Parathyroid adenoma (tissue), 2 donors: Measurements from ENCODE around the gene CMTM3.

Source experiments
- H2AFZ ChIP-seq: fragments of 300-600 bp; sonication (generic); one replicate; pipeline ENCODE4 v1.7.0; 2017; ENCODE audit warnings: antibody characterized with exemption, mild to moderate bottlenecking
- H3K27ac ChIP-seq: fragments of 300-600 bp; sonication (generic); one replicate; pipeline ENCODE4 v1.7.0; 2017
- H3K27me3 ChIP-seq: fragments of 300-600 bp; sonication (generic); one replicate; pipeline ENCODE4 v1.7.0; 2017; ENCODE audit warnings: low read length; ENCODE audit not compliant: control insufficient read depth, insufficient read depth
- H3K36me3 ChIP-seq: fragments of 300-600 bp; sonication (generic); one replicate; pipeline ENCODE4 v1.7.0; 2017; ENCODE audit warnings: low read length; ENCODE audit not compliant: control insufficient read depth, insufficient read depth
- H3K4me1 ChIP-seq: fragments of 300-600 bp; sonication (generic); one replicate; pipeline ENCODE4 v1.7.0; 2017; ENCODE audit warnings: control low read depth
- H3K4me2 ChIP-seq: fragments of 300-600 bp; sonication (generic); one replicate; pipeline ENCODE4 v1.7.0; 2017; ENCODE audit warnings: low read length
- H3K4me3 ChIP-seq: fragments of 300-600 bp; sonication (generic); one replicate; pipeline ENCODE4 v1.7.0; 2017; ENCODE audit warnings: low read depth, low read length
- H3K79me2 ChIP-seq: fragments of 300-600 bp; sonication (generic); one replicate; pipeline ENCODE4 v1.7.0; 2017; ENCODE audit warnings: control low read depth
- H3K9ac ChIP-seq: fragments of 300-600 bp; sonication (generic); one replicate; pipeline ENCODE4 v1.7.0; 2017; ENCODE audit warnings: mild to moderate bottlenecking
- H3K9me3 ChIP-seq: fragments of 300-600 bp; sonication (generic); one replicate; pipeline ENCODE4 v1.7.0; 2017; ENCODE audit warnings: low read length; ENCODE audit not compliant: control insufficient read depth
- TF ChIP-seq, protein P1 (sequence below): fragments of 300-600 bp; sonication (generic); IDR thresholded peaks from one replicate; pipeline ENCODE4 v1.7.0; 2017; ENCODE audit warnings: antibody characterized with exemption, mild to moderate bottlenecking
- donor health status: primary hyperparathyroidism.

Gene CMTM3

DNA sequence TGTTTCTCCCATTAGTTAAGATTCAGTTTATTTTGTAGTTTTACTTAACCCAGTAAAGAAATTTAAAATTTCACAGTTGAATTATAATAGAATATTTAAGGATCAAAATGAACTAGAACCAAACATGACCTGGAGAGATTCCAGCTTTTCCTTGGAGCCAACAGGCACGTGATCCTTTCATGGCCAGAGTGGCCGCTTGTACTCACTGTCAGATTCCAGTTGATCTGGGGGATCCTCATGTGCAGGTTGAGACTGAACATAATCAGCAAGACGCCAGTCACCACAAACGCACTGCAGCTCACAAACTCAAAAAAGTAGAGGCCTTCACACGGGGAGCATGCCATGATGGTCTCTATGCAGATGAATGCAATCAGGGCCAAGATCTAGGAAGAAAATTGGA, 31.7 kb downstream of the CMTM3 start:
- TF ChIP-seq, protein P1, sequence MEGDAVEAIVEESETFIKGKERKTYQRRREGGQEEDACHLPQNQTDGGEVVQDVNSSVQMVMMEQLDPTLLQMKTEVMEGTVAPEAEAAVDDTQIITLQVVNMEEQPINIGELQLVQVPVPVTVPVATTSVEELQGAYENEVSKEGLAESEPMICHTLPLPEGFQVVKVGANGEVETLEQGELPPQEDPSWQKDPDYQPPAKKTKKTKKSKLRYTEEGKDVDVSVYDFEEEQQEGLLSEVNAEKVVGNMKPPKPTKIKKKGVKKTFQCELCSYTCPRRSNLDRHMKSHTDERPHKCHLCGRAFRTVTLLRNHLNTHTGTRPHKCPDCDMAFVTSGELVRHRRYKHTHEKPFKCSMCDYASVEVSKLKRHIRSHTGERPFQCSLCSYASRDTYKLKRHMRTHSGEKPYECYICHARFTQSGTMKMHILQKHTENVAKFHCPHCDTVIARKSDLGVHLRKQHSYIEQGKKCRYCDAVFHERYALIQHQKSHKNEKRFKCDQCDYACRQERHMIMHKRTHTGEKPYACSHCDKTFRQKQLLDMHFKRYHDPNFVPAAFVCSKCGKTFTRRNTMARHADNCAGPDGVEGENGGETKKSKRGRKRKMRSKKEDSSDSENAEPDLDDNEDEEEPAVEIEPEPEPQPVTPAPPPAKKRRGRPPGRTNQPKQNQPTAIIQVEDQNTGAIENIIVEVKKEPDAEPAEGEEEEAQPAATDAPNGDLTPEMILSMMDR, result no peak
- Histone ChIP-seq H3K79me2 (peaks cover 41% of the 10 kb centered on the region), H3K9me3 (no peaks in the 10 kb centered on the region), H3K36me3 (no peaks in the 10 kb centered on the region), H3K27ac (no peak overlapping the region), H3K4me2 (no peak overlapping the region), H3K4me1 (peaks cover 3% of the 10 kb centered on the region), H3K9ac (no peak overlapping the region), H2AFZ (no peak overlapping the region), H3K4me3 (no peak overlapping the region), H3K27me3 (no peaks in the 10 kb centered on the region)

DNA sequence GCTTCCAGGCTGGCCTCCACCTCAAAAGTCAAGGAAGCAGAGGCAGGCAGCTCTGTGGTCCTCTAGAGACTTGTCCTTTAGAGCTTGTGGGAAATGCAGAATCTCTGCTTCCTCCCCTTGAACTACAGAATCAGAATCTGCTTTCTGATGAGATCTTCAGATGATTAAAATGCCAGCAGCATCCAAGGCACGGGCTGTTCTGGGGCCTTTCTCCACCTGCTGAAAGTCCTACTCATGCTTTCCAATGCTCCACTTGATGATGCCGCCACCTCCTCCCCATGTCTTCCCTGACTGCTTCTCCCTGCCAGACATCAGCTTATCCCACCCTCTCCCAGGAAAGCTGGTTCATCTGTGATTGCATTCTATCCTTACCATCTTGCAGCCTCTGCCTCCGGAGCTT, 33.3 kb downstream of the CMTM3 start:
- no peaks in the 10 kb centered on the region for H3K9me3 ChIP-seq
- TF ChIP-seq, protein P1, result no peak

DNA sequence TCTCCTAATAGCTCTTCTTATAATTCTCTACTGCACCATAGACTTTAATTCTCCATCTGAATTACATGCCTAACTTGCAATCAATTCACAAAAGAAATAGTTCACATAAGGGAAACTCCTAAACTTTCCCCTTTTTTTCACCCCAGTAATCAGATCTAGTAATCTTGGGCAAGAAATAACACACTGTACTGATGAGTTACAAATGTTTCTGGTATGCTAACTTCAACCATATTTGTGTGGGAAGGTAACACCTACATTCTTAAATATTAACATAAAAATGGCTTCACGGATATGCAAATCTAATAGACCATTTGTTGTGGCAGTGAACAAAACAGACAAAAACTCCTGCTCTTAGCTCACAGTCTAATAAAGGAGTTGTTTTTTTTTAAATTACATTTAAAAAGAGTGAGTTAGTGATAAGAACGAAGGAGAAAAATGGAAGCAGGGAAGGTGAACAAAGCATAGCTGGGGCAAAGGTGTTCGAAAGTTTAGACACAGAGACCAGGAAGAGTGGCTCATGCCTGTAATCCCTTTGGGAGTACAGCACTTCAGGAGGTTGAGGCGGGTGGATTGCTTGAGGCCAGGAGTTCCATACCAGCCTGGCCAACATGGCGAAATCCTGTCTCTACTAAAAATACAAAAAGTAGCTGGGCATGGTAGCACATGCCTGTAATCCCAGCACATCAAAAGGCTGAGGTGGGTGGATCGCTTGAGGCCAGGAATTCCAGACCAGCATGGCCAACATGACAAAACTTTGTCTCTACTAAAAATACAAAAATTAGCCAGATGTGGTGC, 34.8 kb downstream of the CMTM3 start:
- H3K27me3 ChIP-seq, result no peaks in the 10 kb centered on the region
- no peak overlapping the region for H3K9ac ChIP-seq
- no peak overlapping the region for H3K4me3 ChIP-seq
- TF ChIP-seq, protein P1, result no peak
- no peak overlapping the region for H3K27ac ChIP-seq
- H3K9me3 ChIP-seq, result no peaks in the 10 kb centered on the region
- peaks cover 7% of the 10 kb centered on the region for H3K4me1 ChIP-seq
- no peak overlapping the region for H2AFZ ChIP-seq
- H3K79me2 ChIP-seq, result peaks cover 44% of the 10 kb centered on the region
- H3K36me3 ChIP-seq, result no peaks in the 10 kb centered on the region
- no peak overlapping the region for H3K4me2 ChIP-seq

More for the DNA sequence above, 33.3 kb downstream of the CMTM3 start:
- Histone ChIP-seq H3K27me3 (no peaks in the 10 kb centered on the region), H3K9ac (no peak overlapping the region), H3K36me3 (no peaks in the 10 kb centered on the region), H3K4me3 (no peak overlapping the region), H2AFZ (no peak overlapping the region), H3K4me2 (no peak overlapping the region), H3K27ac (no peak overlapping the region), H3K79me2 (peaks cover 39% of the 10 kb centered on the region), H3K4me1 (peaks cover 7% of the 10 kb centered on the region)

DNA sequence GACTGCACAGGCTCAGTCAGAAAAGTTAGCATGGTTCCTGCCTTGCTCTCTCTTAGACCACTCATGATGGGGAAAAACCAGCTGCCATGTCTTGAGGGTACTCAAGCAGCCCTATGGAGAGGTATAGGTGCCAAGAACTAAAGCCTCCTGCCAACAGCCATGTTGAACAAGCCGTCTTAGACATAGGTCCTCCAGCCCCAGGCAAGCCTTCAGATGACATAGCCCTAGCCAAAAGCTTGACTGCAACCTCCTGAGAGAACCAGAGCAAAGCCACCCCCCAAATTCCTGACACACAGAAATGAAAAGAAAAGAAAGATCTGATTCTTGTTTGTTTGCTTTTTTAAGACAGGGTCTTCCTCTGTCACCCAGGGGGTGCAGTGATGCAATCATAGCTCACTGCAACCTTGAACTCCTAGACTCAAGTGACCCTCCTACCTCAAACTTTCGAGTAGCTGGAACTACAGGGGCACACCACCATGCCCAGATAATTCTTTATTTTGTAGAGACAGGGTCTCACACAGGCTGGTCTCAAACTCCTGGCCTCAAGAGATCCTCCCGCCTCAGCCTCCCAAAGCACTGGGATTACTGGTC, 36.3 kb downstream of the CMTM3 start:
- no peaks in the 10 kb centered on the region for H3K36me3 ChIP-seq
- no peaks in the 10 kb centered on the region for H3K9me3 ChIP-seq
- peaks cover 51% of the 10 kb centered on the region for H3K79me2 ChIP-seq
- no peak overlapping the region for H3K4me2 ChIP-seq
- H3K9ac ChIP-seq, result no peak overlapping the region
- H3K27me3 ChIP-seq, result no peaks in the 10 kb centered on the region
- no peak overlapping the region for H3K27ac ChIP-seq
- H2AFZ ChIP-seq, result no peak overlapping the region
- H3K4me3 ChIP-seq, result no peak overlapping the region
- TF ChIP-seq, protein P1, result no peak
- H3K4me1 ChIP-seq, result peaks cover 7% of the 10 kb centered on the region

DNA sequence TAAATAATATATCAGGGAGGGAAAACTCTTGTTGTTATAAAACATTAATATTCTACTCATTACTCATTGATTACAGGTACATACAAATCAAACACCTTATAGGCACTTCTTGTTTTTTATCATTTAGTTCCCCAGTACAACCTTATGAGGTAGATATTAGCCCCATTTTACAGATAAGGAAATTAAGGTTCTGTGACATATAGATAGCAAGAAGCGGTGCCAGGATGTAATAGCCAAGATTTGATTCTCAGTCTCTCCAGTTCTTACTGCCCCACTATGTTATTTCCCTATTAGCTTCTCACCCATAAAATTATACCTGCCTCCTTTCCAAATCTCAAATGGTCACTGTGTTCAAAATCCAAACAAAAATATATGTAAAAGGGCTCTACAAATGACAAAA, 36.9 kb downstream of the CMTM3 start:
- peaks cover 4% of the 10 kb centered on the region for H3K4me1 ChIP-seq
- no peak overlapping the region for H3K4me3 ChIP-seq
- H3K9me3 ChIP-seq, result no peaks in the 10 kb centered on the region
- H3K36me3 ChIP-seq, result no peaks in the 10 kb centered on the region
- no peak overlapping the region for H3K27ac ChIP-seq
- no peak overlapping the region for H3K9ac ChIP-seq
- H2AFZ ChIP-seq, result no peak overlapping the region
- no peaks in the 10 kb centered on the region for H3K27me3 ChIP-seq
- TF ChIP-seq, protein P1, result no peak
- no peak overlapping the region for H3K4me2 ChIP-seq
- H3K79me2 ChIP-seq, result peaks cover 51% of the 10 kb centered on the region
